HG03039 (cell line): Measurements from ENCODE around the gene INPP4A.
"Not testable (repeated sequence)": the region's sequence is repeated elsewhere in the genome, so short reads cannot be mapped to it uniquely, and the experiment has no call there.

Experiments used
- ATAC-seq: cut with Tn5 transposase; IDR thresholded peaks from one replicate; pipeline ENCODE4 v1.9.1; 2021; ENCODE audit warnings: mild to moderate bottlenecking, moderate library complexity; ENCODE audit not compliant: unreplicated experiment

Gene INPP4A

GRCh38 chr2:98435670-98436069, 9.0 kb upstream of the INPP4A start:
- not testable (repeated sequence) for ATAC-seq

- no peak for ATAC-seq
Measured at GRCh38 chr2:98436734-98437133, 7.9 kb upstream of the INPP4A start.

GRCh38 chr2:98438190-98439133, 6.2 kb upstream of the INPP4A start:
- ATAC-seq: no peak

- ATAC-seq: no peak
Measured at GRCh38 chr2:98441706-98442450, 2.8 kb upstream of the INPP4A start.

- ATAC-seq: no peak
Measured at GRCh38 chr2:98442488-98442887, 2.2 kb upstream of the INPP4A start.

- peak; percentile 33 for ATAC-seq
Measured at GRCh38 chr2:98445177-98445682, 572 bp downstream of the INPP4A start.

- no peak for ATAC-seq
Measured at GRCh38 chr2:98445683-98446581, 1.3 kb downstream of the INPP4A start.

GRCh38 chr2:98446850-98447249, 2.2 kb downstream of the INPP4A start:
- no peak for ATAC-seq

GRCh38 chr2:98448441-98449145, 3.9 kb downstream of the INPP4A start:
- ATAC-seq: no peak

GRCh38 chr2:98452396-98453027, 7.9 kb downstream of the INPP4A start:
- ATAC-seq: no peak

GRCh38 chr2:98453083-98453482, 8.4 kb downstream of the INPP4A start:
- ATAC-seq: no peak

GRCh38 chr2:98453531-98453930, 8.9 kb downstream of the INPP4A start:
- no peak for ATAC-seq

GRCh38 chr2:98454073-98454472, 9.4 kb downstream of the INPP4A start:
- no peak for ATAC-seq

- ATAC-seq: no peak
Measured at GRCh38 chr2:98454500-98455235, 10.0 kb downstream of the INPP4A start.

GRCh38 chr2:98455494-98455976, 10.9 kb downstream of the INPP4A start:
- no peak for ATAC-seq

- ATAC-seq: no peak
Measured at GRCh38 chr2:98457045-98457696, 12.5 kb downstream of the INPP4A start.

GRCh38 chr2:98458207-98458606, 13.5 kb downstream of the INPP4A start:
- no peak for ATAC-seq

GRCh38 chr2:98458667-98459380, 14.2 kb downstream of the INPP4A start:
- no peak for ATAC-seq
